GM18870 (cell line): Measurements from ENCODE around the gene AP4B1.
"Not testable (repeated sequence)": the region's sequence is repeated elsewhere in the genome, so short reads cannot be mapped to it uniquely, and the experiment has no call there.

Source experiments
- ATAC-seq: cut with Tn5 transposase; IDR thresholded peaks from one replicate; pipeline ENCODE4 v1.9.1; 2021; ENCODE audit warnings: moderate library complexity; ENCODE audit not compliant: unreplicated experiment

AP4B1 gene

GRCh38 chr1:113904674-113905434 lies at the start of gene AP4B1, which contains the start of gene DCLRE1B:
Gene AP4B1 (minus strand): TSS chr1:113904799. CDS start chr1:113904717, 82 bp downstream.
Gene DCLRE1B (plus strand): TSS chr1:113905326. CDS start chr1:113905587, 261 bp downstream.
- peak; percentile 87 for ATAC-seq

- ATAC-seq: no peak
Measured at GRCh38 chr1:113951719-113952118, 47.1 kb upstream of the AP4B1 start.

DNA sequence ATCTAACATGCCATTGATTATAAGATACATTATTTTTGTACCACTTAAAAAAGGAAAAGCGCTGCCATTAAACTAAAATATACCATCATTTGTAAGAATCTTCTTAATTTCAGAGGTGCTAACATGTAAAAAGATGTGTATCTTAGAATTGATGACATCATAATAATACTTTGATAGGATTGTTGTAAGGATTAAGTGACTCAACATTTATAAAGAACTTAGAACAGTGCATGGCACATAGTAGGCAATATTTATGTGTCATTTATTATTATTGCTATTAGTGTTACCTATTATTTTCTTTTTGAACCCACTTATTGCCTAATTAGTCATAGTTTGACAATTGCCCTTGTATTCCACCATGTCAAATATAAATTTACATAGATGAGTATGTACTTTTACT lies 46.3 kb upstream of the AP4B1 start:
- ATAC-seq: no peak

DNA sequence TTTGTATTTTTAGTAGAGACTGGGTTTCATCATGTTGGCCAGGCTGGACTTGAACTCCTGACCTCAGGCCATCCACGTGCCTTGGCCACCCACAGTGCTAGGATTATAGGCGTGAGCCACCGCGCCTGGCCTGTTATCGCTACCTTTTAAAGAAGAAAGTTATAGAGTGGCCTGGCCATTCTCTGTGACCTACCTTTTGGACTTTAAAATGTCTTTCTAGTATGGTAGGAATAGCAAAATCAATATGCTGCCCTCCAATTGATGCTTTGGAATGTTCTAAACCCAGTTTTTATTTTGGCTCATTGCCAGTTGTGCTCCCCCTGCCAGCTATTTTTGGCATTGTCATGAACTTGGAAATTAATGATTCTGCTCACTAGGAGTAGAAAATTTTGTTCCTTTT lies 44.4 kb upstream of the AP4B1 start:
- ATAC-seq: no peak

- ATAC-seq: not testable (repeated sequence)
Measured at GRCh38 chr1:113948151-113948550, 43.6 kb upstream of the AP4B1 start.

DNA sequence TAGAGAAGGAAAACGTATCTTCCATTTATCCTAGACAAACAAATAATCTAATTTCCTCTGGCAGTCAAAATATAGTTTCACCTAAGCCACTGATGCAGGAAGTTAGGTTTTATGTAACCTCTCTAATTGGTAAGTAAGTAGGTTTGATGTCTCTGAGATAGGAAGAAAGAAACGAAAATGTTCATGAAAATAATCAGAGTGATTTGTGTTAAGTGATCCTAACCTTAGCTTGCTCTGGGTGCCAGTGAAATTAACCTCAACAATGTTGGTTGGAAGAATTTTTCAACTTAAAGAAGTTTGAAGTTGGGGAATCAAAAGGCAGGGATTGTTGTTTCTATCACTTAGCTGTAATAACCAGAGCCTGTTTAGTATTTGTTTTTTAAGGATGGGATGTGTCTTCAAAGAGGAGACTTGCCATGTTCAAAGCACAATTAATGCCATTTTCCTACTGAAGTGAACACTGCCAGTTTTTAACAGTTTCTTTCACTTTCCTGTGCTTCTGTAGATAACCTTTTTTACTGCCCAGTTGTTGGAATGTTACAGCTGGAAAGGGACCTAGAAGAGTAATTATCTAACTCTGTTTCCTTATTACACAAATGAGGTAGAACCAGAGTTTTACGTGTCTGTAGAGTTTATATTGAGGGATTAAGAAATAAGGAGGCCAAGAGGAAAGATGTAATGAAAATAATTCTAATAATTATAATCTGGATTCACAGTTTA lies 42.9 kb upstream of the AP4B1 start:
- ATAC-seq: no peak

GRCh38 chr1:113946678-113947387 lies 42.2 kb upstream of the AP4B1 start:
- no peak for ATAC-seq

- ATAC-seq: no peak
Measured at GRCh38 chr1:113946112-113946511, 41.5 kb upstream of the AP4B1 start.

DNA sequence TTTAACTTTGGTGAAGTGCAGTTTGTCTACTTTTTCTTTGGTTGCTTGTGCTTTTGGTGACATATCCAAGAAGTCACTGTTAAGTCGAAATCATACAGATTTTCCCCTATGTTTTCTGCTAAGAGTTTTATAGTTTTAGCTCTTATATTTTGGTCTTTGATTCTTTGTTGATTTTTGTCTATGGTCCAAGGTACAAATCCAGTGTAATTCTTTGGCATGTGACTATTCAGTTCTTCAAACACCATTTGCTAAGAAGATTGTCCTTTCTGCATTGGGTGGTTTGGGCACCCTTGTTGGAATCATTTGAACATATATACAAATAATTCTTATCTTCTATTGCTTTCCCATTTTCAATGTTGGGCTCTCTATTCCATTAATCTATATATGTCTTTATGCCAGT lies 40.7 kb upstream of the AP4B1 start:
- ATAC-seq: no peak

DNA sequence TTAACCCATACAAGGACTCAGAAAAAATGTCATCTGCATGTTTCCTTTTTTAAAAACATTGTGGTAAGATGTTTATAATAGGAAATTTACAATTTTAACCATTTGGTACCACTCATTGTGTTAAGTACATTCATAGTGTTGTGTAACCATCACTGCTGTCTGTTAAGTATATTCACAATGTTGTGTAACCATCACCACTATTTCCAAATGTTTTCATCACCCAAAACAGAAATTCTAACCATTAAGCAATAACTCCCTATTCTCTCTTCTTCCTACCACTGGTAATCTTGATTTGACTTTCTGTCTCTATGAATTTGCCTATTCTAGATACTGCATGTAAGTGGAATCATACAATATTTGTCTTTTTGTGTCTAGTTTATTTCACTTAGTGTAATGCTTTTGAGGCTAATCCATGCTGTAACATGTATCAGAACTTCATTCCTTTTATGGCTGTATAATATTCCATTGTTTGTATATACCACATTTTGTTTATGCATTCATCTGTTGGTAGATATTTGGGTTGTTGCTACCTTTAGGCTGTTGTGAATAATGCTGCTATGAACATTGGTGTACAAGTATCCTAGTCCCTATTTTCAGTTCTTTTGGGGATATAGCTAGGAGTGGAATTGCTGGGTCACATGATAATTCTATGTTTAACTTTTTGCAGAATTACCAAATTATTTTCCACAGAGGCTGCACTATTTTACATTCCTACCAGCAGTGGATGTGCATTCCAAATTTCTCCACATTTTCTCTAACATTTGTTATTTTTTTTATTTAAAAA lies 38.6 kb upstream of the AP4B1 start:
- ATAC-seq: no peak

- no peak for ATAC-seq
Measured at GRCh38 chr1:113942527-113942926, 37.9 kb upstream of the AP4B1 start.

DNA sequence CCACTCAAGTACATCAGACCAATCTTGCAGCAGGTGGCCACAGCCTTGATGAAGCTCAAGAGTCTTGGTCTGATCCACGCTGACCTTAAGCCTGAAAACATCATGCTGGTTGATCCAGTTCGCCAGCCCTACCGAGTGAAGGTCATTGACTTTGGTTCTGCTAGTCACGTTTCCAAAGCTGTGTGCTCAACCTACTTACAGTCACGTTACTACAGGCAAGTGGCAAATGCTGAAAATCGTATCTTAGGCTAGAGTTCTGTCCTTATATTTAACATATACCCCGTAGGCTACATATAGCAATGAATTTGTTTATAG lies 36.6 kb upstream of the AP4B1 start:
- ATAC-seq: no peak

- ATAC-seq: peak; percentile 51
Measured at GRCh38 chr1:113940365-113941244, 36.0 kb upstream of the AP4B1 start.

- ATAC-seq: no peak
Measured at GRCh38 chr1:113938192-113938591, 33.6 kb upstream of the AP4B1 start.

DNA sequence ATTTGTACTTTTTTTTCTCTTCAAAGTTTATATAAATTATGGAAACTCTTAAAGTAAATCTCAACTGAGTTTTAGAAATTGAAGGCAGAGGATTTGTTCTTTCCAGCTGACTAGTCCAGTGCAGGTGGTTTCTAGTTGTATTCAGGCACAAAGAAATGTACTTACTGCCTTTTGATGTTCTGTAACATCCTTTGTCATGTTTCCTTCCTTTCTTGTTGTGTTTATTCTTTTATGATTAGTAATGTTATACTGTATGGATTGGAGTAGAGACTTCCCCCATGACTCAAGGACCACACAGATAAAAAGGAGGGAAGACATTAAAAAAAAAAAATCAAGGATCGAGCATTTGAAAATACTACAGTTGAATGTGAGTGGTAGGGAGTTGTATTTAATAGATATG lies 32.5 kb upstream of the AP4B1 start:
- no peak for ATAC-seq

DNA sequence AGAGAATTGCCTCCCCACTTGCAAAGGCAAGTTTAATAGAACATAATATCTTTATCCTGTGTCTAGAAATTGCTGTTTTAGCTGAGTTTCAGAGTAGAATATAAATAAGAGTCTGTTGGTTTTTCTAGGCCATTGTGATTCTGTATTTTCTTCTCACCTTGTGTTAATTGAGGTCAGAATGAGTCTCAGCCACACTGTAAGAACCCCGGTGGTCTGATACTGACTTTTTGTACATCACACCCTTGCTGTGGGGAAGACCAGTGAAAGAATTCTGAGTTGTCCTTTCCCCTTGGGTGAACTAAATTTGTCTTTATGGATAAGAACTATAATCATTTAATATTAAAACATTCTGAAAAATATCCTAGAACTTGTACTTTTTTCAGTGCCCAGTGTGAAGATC lies 31.4 kb upstream of the AP4B1 start:
- ATAC-seq: no peak

GRCh38 chr1:113935176-113935575 lies 30.6 kb upstream of the AP4B1 start:
- ATAC-seq: no peak

- ATAC-seq: no peak
Measured at GRCh38 chr1:113934511-113935055, 30.0 kb upstream of the AP4B1 start.

- no peak for ATAC-seq
Measured at GRCh38 chr1:113934006-113934405, 29.4 kb upstream of the AP4B1 start.

- ATAC-seq: no peak
Measured at GRCh38 chr1:113931451-113931851, 26.9 kb upstream of the AP4B1 start.
